ENCODE results near the gene TAOK1.

- TF ChIP-seq GABPB1 (CRISPR knock-in tag; IDR thresholded peaks at IDR 0.05), result no peak
- no peak for TF ChIP-seq FOXJ3 (CRISPR knock-in tag; IDR thresholded peaks at IDR 0.05; ENCODE audit: borderline replicate concordance)
- no peak for TF ChIP-seq ZSCAN18 (CRISPR knock-in tag; IDR thresholded peaks at IDR 0.05)
Measured at GRCh38 chr17:29359777-29360176, 30.4 kb upstream of the TAOK1 start.
